Brain microvascular endothelial cell (primary cell): ENCODE data around the gene GALNT10.

ENCODE experiments used
- DNase-seq: peaks from one replicate; pipeline ENCODE4 v3.0.0-alpha.2; 2020
- H3K27ac ChIP-seq: fragments of 250-450 bp; sonication (Bioruptor Pico); 2 replicates; pipeline ENCODE4 v1.5.1; 2020; ENCODE audit warnings: mild to moderate bottlenecking, moderate library complexity
- H3K27me3 ChIP-seq: fragments of 250-450 bp; sonication (Bioruptor Pico); replicated peaks from 2 replicates; pipeline ENCODE4 v1.5.1; 2020; ENCODE audit warnings: mild to moderate bottlenecking
- H3K36me3 ChIP-seq: fragments of 250-450 bp; sonication (Bioruptor Pico); replicated peaks from 2 replicates; pipeline ENCODE4 v1.5.1; 2020; ENCODE audit warnings: mild to moderate bottlenecking
- H3K4me3 ChIP-seq: 2 replicates; pipeline ENCODE4 v1.5.1; 2011; ENCODE audit warnings: low read depth, mild to moderate bottlenecking, control low read depth, low read length, moderate library complexity
- CTCF ChIP-seq: IDR thresholded peaks from 2 replicates; pipeline ENCODE4 v1.5.1; 2011; ENCODE audit warnings: low read depth, mild to moderate bottlenecking, moderate library complexity, low read length, control low read depth, inconsistent platforms; ENCODE audit errors: missing control alignments
- in situ Hi-C: cut with HindIII; loops from 2 replicates; pipeline ENCODE4 v1.10.0; 2017; ENCODE audit warnings: low sequenced_read_pairs, low pct_ligation_motif_present

GALNT10 gene

DNA sequence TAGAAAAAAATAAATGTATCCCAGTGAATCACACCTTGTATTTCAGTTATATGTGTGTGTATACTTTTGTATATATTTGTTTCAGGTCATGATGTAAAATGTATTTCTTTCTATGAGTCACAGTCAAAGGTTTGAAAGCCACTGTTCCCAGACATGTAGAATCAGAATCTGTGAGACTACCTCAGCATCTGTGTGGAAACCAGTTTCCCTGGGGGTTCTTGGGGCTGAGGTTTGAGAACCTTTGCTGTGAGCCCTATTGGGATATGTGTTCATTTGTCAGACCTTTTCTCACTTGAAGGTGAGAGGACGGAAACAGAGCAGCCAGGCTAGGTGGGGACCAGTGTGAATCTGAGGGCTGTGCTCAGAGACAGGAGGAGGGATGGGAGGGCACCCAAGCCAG lies 176.6 kb downstream of the GALNT10 start:
- in situ Hi-C loops: no loop called here
- peak overlapping the region; percentile 88 for H3K27ac ChIP-seq

GRCh38 chr5:154368041-154368800 lies 177.7 kb downstream of the GALNT10 start:
- Histone ChIP-seq H3K27ac (peak overlapping the region; percentile 88), H3K27me3 (no peaks in the 10 kb centered on the region), H3K36me3 (no peaks in the 10 kb centered on the region), H3K4me3 (no peak overlapping the region)
- in situ Hi-C loops: no loop called here
- TF ChIP-seq CTCF: no peak
- peak; percentile 96 for DNase-seq

More for the DNA sequence above, 176.6 kb downstream of the GALNT10 start:
- DNase-seq: peak; percentile 60
- H3K27me3 ChIP-seq: no peaks in the 10 kb centered on the region
- H3K36me3 ChIP-seq: no peaks in the 10 kb centered on the region
- TF ChIP-seq CTCF: no peak
- no peak overlapping the region for H3K4me3 ChIP-seq

- Histone ChIP-seq H3K36me3 (no peaks in the 10 kb centered on the region), H3K27ac (peak overlapping the region; percentile 88), H3K27me3 (no peaks in the 10 kb centered on the region), H3K4me3 (no peak overlapping the region)
- DNase-seq: peak; percentile 51
- no peak for TF ChIP-seq CTCF
- in situ Hi-C loops: no loop called here
Measured at GRCh38 chr5:154369682-154370081, 179.1 kb downstream of the GALNT10 start.

- no peak for TF ChIP-seq CTCF
- DNase-seq: peak; percentile 67
- peak overlapping the region; percentile 88 for H3K27ac ChIP-seq
- H3K4me3 ChIP-seq: no peak overlapping the region
- H3K27me3 ChIP-seq: no peaks in the 10 kb centered on the region
- in situ Hi-C loops: no loop called here
- H3K36me3 ChIP-seq: no peaks in the 10 kb centered on the region
Measured at GRCh38 chr5:154370119-154370518, 179.6 kb downstream of the GALNT10 start.

- peak overlapping the region; percentile 88 for H3K27ac ChIP-seq
- no peaks in the 10 kb centered on the region for H3K27me3 ChIP-seq
- in situ Hi-C loops: no loop called here
- DNase-seq: no peak
- no peak for TF ChIP-seq CTCF
- H3K36me3 ChIP-seq: no peaks in the 10 kb centered on the region
- no peak overlapping the region for H3K4me3 ChIP-seq
Measured at GRCh38 chr5:154370813-154371212, 180.3 kb downstream of the GALNT10 start.

DNA sequence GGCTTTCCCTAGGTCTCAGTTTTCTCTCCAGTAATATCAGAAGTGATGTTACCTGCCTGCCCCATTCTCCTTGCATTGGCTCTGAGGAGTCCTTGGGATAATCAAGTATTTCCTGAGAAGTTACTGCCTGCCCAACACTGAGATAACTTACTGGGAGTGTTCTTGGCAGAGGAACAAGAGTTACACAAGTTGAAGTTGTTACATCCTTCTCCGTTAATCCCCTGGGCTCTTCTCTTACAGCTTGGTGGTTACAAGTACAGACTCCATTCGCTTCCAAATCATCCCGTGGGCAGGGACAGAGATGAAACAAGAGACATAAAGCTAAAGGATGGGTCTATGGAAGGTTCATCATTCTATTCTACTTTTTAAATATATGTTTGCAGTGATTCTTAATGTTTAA lies 181.2 kb downstream of the GALNT10 start:
- Histone ChIP-seq H3K27me3 (no peaks in the 10 kb centered on the region), H3K36me3 (peaks cover 7% of the 10 kb centered on the region), H3K4me3 (no peak overlapping the region), H3K27ac (peak overlapping the region; percentile 88)
- no peak for TF ChIP-seq CTCF
- DNase-seq: peak; percentile 77
- in situ Hi-C loops: no loop called here
